Esophagus squamous epithelium (tissue), 4 donors: ENCODE results near the gene DTX2.
"Not testable (repeated sequence)": the region's sequence is repeated elsewhere in the genome, so short reads cannot be mapped to it uniquely, and the experiment has no call there.

Experiments
- CTCF ChIP-seq, 6 experiments: fragments of 450-650 bp in 4 of 6; fragments of 200-600 bp in 2 of 6; sonication (generic) in 2 of 6; IDR thresholded peaks; one replicate each; pipeline ENCODE4 v1.5.1; 2016 to 2019; ENCODE audit warnings: antibody characterized with exemption in 6 of 6, mild to moderate bottlenecking in 4 of 6, moderate library complexity in 4 of 6
- POLR2A ChIP-seq, 4 donors: fragments of 450-650 bp; IDR thresholded peaks; one replicate each; pipeline ENCODE4 v1.6.1; 2017; ENCODE audit warnings: antibody characterized with exemption in 4 of 4, mild to moderate bottlenecking in 4 of 4, moderate library complexity in 3 of 4

- TF ChIP-seq CTCF, POLR2A (IDR thresholded peaks at IDR 0.05): not testable (repeated sequence)
Measured at GRCh38 chr7:76467743-76468404, 6.4 kb downstream of the DTX2 start.
